Right lobe of liver (tissue), 4 donors: ENCODE results near the gene GNAZ.

Experiments used
- CTCF ChIP-seq, 4 donors: fragments of 200-600 bp in 3 of 4; fragments of 450-650 bp in 1 of 4; IDR thresholded peaks; one replicate each; pipeline versions ENCODE4 v1.5.1 to v1.8.0; 2016 to 2022; ENCODE audit warnings: antibody characterized with exemption in 4 of 4, mild to moderate bottlenecking in 2 of 4
- POLR2A ChIP-seq: fragments of 450-650 bp; IDR thresholded peaks from one replicate; pipeline ENCODE4 v1.6.1; 2017; ENCODE audit warnings: antibody characterized with exemption, mild to moderate bottlenecking
- donor health status: DM: no; HTN: no; CAD: no.
- donor health status: DM: no; HTN: no; CAD: no.
- donor health status: DM: no; HTN: yes; CAD: no.

- TF ChIP-seq CTCF (IDR thresholded peaks at IDR 0.05) (no peak), POLR2A (no peak)
Measured at GRCh38 chr22:23115369-23115768, 45.0 kb downstream of the GNAZ start.
